Activated CD4-positive, alpha-beta memory T cell treated with anti-CD3 and anti-CD28 coated beads for 36 hours (primary cell): ENCODE results near the gene PSMF1. TPM values are rescaled to one million over a fixed set of nuclear protein-coding genes. Genes with fewer than 3 reads are reported as not detected.
"Not testable (repeated sequence)": the region's sequence is repeated elsewhere in the genome, so short reads cannot be mapped to it uniquely, and the experiment has no call there.

Experiments
- CTCF ChIA-PET: fragments of 350-600 bp; sonication (Branson Sonifier 250); formaldehyde crosslinking; loops from one replicate; lab custom pipeline; 2021; ENCODE audit warnings: antibody characterized with exemption, inconsistent platforms; lab: Charles Lee
- POLR2A ChIA-PET: fragments of 350-600 bp; sonication (Branson Sonifier 250); formaldehyde crosslinking; loops from one replicate; lab custom pipeline; 2021; ENCODE audit warnings: antibody characterized with exemption; lab: Charles Lee
- DNase-seq: peaks from one replicate; pipeline ENCODE4 v3.0.0-alpha.2; 2020
- H3K27ac Mint-ChIP-seq: one replicate; pipeline ENCODE4 v1.8.0; 2021; ENCODE audit warnings: mixed read lengths
- H3K27me3 Mint-ChIP-seq: one replicate; pipeline ENCODE4 v1.8.0; 2021; ENCODE audit warnings: mixed read lengths
- H3K36me3 Mint-ChIP-seq: one replicate; pipeline ENCODE4 v1.8.0; 2021; ENCODE audit warnings: mixed read lengths
- H3K4me1 Mint-ChIP-seq: one replicate; pipeline ENCODE4 v1.8.0; 2021; ENCODE audit warnings: low read depth, mixed read lengths
- H3K4me3 Mint-ChIP-seq: one replicate; pipeline ENCODE4 v1.8.0; 2021; ENCODE audit warnings: mild to moderate bottlenecking, mixed read lengths
- H3K9me3 Mint-ChIP-seq: one replicate; pipeline ENCODE4 v1.8.0; 2021; ENCODE audit warnings: mixed read lengths
- intact Hi-C: fragments of 100-400 bp; cut with micrococcal nuclease; formaldehyde crosslinking; loops from one replicate; pipeline ENCODE4 v1.15.1; 2023
- total RNA-seq, 2 experiments: library from RNA; stranded (reverse); gene quantifications; one replicate each; pipeline ENCODE4 v1.2.3, GENCODE V29; 2021

PSMF1 gene
- total RNA-seq, 2 experiments from 2014 or later = 140 to 149 TPM

GRCh38 chr20:1209447-1210387 lies 91.3 kb downstream of the PSMF1 start:
- intact Hi-C loops = loop anchor here (10.0 kb wide), 1 partner anchor 95 kb away; no protein-coding TSS in a partner anchor
- no peaks in the 10 kb centered on the region for H3K27me3 Mint-ChIP-seq
- no peak overlapping the region for H3K27ac Mint-ChIP-seq
- no peaks in the 10 kb centered on the region for H3K9me3 Mint-ChIP-seq
- no peak overlapping the region for H3K4me3 Mint-ChIP-seq
- DNase-seq = no peak
- no peaks in the 10 kb centered on the region for H3K36me3 Mint-ChIP-seq
- peaks cover 11% of the 10 kb centered on the region for H3K4me1 Mint-ChIP-seq
- ChIA-PET POLR2A (no interaction called here), CTCF (interaction anchor here (0.8 to 6.8 kb wide), 6 partner anchors 8 to 391 kb away, joined by 3 to 45 read pairs (median 5); partner anchors contain the start of gene TMEM74B)

DNA sequence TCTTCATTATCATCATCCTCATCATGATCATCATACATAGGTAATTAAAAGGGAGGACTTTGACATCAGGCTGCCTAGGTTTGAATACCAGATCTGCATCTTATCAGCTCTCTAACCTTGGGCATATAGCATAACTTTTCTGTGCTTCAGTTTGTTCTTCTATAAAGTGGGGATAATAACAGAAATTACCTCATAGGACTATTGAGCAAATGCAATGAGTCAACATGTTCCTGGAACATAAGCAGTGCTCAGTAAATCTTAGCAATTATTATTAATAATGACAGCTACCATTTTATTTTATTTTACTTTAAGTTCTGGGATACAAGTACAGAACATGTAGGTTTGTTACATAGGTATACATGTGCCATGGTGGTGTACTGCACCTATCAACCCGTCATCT lies 92.1 kb downstream of the PSMF1 start:
- H3K9me3 Mint-ChIP-seq = no peaks in the 10 kb centered on the region
- POLR2A ChIA-PET = no interaction called here
- peaks cover 19% of the 10 kb centered on the region for H3K4me1 Mint-ChIP-seq
- H3K36me3 Mint-ChIP-seq = no peaks in the 10 kb centered on the region
- intact Hi-C loops = loop anchor here (10.0 kb wide), 1 partner anchor 94 kb away; no protein-coding TSS in a partner anchor
- H3K27me3 Mint-ChIP-seq = no peaks in the 10 kb centered on the region
- no peak overlapping the region for H3K27ac Mint-ChIP-seq
- no peak for DNase-seq
- CTCF ChIA-PET = interaction anchor here (1.3 to 6.8 kb wide), 2 partner anchors 103 to 392 kb away, joined by 5 to 45 read pairs; no protein-coding TSS in a partner anchor
- H3K4me3 Mint-ChIP-seq = no peak overlapping the region

- Mint-ChIP-seq H3K4me1 (peaks cover 33% of the 10 kb centered on the region), H3K27me3 (no peaks in the 10 kb centered on the region), H3K36me3 (no peaks in the 10 kb centered on the region), H3K9me3 (no peaks in the 10 kb centered on the region), H3K4me3 (no peak overlapping the region), H3K27ac (no peak overlapping the region)
- no peak for DNase-seq
- POLR2A ChIA-PET = no interaction called here
- CTCF ChIA-PET = interaction anchor here (0.6 to 6.8 kb wide), 9 partner anchors 21 to 412 kb away, joined by 3 to 45 read pairs (median 6); partner anchors contain the start of gene PSMF1
- intact Hi-C loops = loop anchor here (2.0 to 10.0 kb wide), 2 partner anchors 93 kb away; partner anchors contain the start of gene PSMF1
These were observed 93.6 kb downstream of the PSMF1 start for GRCh38 chr20:1212023-1212422.

DNA sequence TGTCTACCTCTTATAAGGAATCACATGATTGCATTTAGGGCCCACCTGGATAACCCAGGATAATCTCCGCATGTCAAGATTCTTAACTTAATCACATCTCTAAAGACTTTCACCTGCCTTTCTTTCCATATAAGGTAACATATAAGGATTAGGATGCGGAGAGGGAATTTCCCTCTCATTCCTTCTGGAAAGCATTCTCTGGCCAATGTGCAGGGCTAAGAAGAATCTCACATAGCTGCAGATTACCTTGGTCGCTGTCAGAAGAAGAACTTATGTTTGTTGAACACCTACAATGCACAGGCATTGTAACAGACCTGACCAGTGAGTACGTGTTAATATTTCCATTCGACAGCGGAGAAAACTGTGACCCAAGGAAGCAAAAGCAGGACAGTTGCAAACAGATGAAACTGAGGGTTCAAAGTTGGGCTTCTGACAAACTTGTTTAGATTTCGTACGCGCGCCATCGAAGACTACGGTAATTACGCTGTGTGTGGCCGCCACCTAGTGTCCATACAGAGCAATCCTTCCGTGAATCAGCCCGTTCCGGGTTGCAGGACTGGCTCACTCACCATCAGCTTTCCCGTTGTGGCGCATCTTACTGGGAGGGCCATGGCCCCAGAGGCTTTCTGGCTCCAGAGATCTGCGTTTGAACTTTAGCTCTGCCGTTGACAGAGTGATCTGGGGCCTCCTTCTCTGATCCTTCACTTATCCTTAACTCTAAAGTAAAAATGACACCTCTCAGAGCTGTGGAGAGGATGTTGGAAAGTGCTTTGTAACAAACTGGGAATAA lies 94.4 kb downstream of the PSMF1 start:
- H3K9me3 Mint-ChIP-seq = no peaks in the 10 kb centered on the region
- peaks cover 33% of the 10 kb centered on the region for H3K4me1 Mint-ChIP-seq
- no peak overlapping the region for H3K4me3 Mint-ChIP-seq
- POLR2A ChIA-PET = no interaction called here
- H3K27ac Mint-ChIP-seq = no peak overlapping the region
- DNase-seq = peak; percentile 84
- CTCF ChIA-PET = interaction anchor here (0.6 to 6.8 kb wide), 23 partner anchors 13 to 871 kb away, joined by 3 to 45 read pairs (median 5); partner anchors contain the start of genes PSMF1 and RAD21L1
- no peaks in the 10 kb centered on the region for H3K36me3 Mint-ChIP-seq
- intact Hi-C loops = loop anchor here (1.0 to 10.0 kb wide), 4 partner anchors 92 to 397 kb away; partner anchors contain the start of gene PSMF1
- H3K27me3 Mint-ChIP-seq = no peaks in the 10 kb centered on the region

DNA sequence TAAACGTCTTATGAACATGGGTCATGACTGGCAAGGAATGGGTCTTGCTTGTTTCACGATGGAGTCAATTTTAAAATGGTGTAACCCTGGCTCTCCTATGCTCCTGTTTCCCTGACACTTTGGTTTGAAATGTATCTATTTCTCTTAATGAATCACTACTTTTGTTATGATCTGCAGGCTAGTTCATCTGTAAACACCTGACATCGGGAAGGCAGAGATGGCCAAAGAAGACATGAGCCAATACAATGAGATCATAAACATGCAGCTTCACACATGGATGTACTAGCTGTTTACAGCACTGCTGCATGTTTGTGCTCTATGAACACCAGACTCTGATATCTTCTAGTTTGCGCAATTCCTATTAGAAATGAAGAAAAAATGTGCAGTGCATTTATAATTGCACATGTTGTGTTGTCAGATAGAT lies 96.4 kb downstream of the PSMF1 start:
- intact Hi-C loops = loop anchor here (2.0 to 10.0 kb wide), 3 partner anchors 90 to 242 kb away; partner anchors contain the start of gene FKBP1A

DNA sequence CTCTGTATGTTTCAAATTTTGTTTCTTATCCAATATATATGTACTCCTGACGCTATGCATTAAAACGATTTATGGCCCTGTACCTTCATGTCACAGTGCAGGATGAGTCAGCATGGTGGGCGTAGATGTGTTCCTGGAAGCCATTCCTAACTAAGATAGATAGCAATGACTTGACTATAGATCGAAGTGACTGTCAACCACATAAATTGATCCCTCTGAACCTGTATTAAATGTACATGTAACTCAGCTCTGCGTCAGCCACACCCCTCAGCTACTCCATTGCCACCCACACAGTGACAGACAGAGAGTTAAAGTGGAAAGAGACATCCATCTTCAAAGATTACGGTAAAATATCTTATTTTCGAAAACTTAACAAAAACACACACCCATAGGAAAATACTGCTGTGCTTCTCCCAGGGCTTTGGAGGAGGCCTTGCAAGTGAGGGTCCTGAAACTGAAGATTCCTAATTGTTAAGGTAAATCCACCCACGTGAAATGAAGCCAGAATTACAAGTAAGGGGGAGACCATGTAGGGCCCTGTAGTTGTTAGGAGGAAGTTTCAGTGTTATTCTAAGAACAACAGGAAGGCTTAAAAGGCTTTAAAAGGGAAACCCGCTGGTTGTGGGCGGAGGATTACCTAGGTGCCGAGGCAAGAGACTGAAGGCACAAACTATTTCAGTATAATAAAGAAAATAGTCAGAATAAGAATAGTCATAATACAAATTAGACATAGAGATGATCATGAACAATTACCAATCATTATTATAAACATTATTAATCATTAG lies 97.2 kb downstream of the PSMF1 start:
- ChIA-PET CTCF (interaction anchor here (1.7 to 2.9 kb wide), 3 partner anchors 12 to 398 kb away, joined by 4 to 19 read pairs (median 5); no protein-coding TSS in a partner anchor), POLR2A (no interaction called here)
- H3K4me3 Mint-ChIP-seq = peak overlapping the region; percentile 54
- no peaks in the 10 kb centered on the region for H3K27me3 Mint-ChIP-seq
- intact Hi-C loops = loop anchor here (2.0 to 10.0 kb wide), 3 partner anchors 89 to 243 kb away; partner anchors contain the start of gene FKBP1A
- DNase-seq = peak; percentile 87
- no peaks in the 10 kb centered on the region for H3K9me3 Mint-ChIP-seq
- no peaks in the 10 kb centered on the region for H3K36me3 Mint-ChIP-seq
- H3K27ac Mint-ChIP-seq = peak overlapping the region; percentile 84
- H3K4me1 Mint-ChIP-seq = peaks cover 33% of the 10 kb centered on the region

More for the DNA sequence above, 96.4 kb downstream of the PSMF1 start:
- Mint-ChIP-seq H3K9me3 (no peaks in the 10 kb centered on the region), H3K36me3 (no peaks in the 10 kb centered on the region), H3K4me3 (peak overlapping the region; percentile 17), H3K27ac (peak overlapping the region; percentile 84), H3K27me3 (no peaks in the 10 kb centered on the region), H3K4me1 (peaks cover 33% of the 10 kb centered on the region)
- ChIA-PET POLR2A (no interaction called here), CTCF (interaction anchor here (1.7 to 6.8 kb wide), 3 partner anchors 13 to 398 kb away, joined by 4 to 45 read pairs (median 19); no protein-coding TSS in a partner anchor)
- no peak for DNase-seq

GRCh38 chr20:1216527-1217427 lies 98.4 kb downstream of the PSMF1 start:
- peak; percentile 17 for DNase-seq
- POLR2A ChIA-PET, H3K27me3 Mint-ChIP-seq, H3K4me3 Mint-ChIP-seq, H3K9me3 Mint-ChIP-seq, H3K36me3 Mint-ChIP-seq: not testable (repeated sequence)
- intact Hi-C loops = loop anchor here (5.0 to 10.0 kb wide), 2 partner anchors 88 to 176 kb away; partner anchors contain the start of gene FKBP1A
- Mint-ChIP-seq H3K27ac (peak overlapping the region; percentile 84), H3K4me1 (peaks cover 33% of the 10 kb centered on the region)
- CTCF ChIA-PET = interaction anchor here (1.8 kb wide), 1 partner anchor 108 kb away, joined by 5 read pairs; no protein-coding TSS in a partner anchor

Other genes starting within 250 kb of the PSMF1 start
- gene ANGPT4, start 202.3 kb upstream of the PSMF1 start, total RNA-seq = not detected
- gene RSPO4, start 116.3 kb upstream of the PSMF1 start, total RNA-seq = not detected
- 1 to 10 TPM in 1 of 2 experiments, under 1 TPM in 1; 0.63 to 1.3 TPM for gene TMEM74B, start 66.4 kb downstream of the PSMF1 start, total RNA-seq
- not detected for gene C20orf202, start 84.9 kb downstream of the PSMF1 start, total RNA-seq
- not detected for gene RAD21L1, start 107.4 kb downstream of the PSMF1 start, total RNA-seq
- 1 to 10 TPM; 3.4 to 4.3 TPM for gene SNPH, start 147.7 kb downstream of the PSMF1 start, total RNA-seq
- gene SDCBP2, start 210.5 kb downstream of the PSMF1 start, total RNA-seq = 1 to 10 TPM; 4.4 to 5.9 TPM